Measurements from ENCODE around the gene ERAS.
"Not testable (repeated sequence)": the region's sequence is repeated elsewhere in the genome, so short reads cannot be mapped to it uniquely, and the experiment has no call there.

DNA sequence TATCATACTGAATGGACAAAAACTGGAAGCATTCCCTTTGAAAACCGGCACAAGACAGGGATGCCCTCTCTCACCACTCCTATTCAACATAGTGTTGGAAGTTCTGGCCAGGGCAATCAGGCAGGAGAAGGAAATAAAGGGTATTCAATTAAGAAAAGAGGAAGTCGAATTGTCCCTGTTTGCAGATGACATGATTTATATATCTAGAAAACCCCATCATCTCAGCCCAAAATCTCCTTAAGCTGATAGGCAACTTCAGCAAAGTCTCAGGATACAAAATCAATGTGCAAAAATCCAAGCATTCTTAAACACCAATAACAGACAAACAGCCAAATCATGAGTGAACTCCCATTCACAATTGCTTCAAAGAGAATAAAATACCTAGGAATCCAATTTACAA is 45.7 kb downstream of the ERAS start:
- TF ChIP-seq POLR2AphosphoS5 (IDR thresholded peaks at IDR 0.05; ENCODE audit: low read depth, low read length); EZH2phosphoT487 (IDR thresholded peaks at IDR 0.05; ENCODE audit: borderline replicate concordance, low read depth); RAD21 (IDR thresholded peaks at IDR 0.05; ENCODE audit: low read length); EP300 (IDR thresholded peaks at IDR 0.05; ENCODE audit: borderline replicate concordance in 1 of 2, low read depth in 1 of 2, low read length in 1 of 2): not testable (repeated sequence)
- TF ChIP-seq, protein P1, sequence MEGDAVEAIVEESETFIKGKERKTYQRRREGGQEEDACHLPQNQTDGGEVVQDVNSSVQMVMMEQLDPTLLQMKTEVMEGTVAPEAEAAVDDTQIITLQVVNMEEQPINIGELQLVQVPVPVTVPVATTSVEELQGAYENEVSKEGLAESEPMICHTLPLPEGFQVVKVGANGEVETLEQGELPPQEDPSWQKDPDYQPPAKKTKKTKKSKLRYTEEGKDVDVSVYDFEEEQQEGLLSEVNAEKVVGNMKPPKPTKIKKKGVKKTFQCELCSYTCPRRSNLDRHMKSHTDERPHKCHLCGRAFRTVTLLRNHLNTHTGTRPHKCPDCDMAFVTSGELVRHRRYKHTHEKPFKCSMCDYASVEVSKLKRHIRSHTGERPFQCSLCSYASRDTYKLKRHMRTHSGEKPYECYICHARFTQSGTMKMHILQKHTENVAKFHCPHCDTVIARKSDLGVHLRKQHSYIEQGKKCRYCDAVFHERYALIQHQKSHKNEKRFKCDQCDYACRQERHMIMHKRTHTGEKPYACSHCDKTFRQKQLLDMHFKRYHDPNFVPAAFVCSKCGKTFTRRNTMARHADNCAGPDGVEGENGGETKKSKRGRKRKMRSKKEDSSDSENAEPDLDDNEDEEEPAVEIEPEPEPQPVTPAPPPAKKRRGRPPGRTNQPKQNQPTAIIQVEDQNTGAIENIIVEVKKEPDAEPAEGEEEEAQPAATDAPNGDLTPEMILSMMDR (IDR thresholded peaks at IDR 0.05) = not testable (repeated sequence)
- TF ChIP-seq, protein P2, sequence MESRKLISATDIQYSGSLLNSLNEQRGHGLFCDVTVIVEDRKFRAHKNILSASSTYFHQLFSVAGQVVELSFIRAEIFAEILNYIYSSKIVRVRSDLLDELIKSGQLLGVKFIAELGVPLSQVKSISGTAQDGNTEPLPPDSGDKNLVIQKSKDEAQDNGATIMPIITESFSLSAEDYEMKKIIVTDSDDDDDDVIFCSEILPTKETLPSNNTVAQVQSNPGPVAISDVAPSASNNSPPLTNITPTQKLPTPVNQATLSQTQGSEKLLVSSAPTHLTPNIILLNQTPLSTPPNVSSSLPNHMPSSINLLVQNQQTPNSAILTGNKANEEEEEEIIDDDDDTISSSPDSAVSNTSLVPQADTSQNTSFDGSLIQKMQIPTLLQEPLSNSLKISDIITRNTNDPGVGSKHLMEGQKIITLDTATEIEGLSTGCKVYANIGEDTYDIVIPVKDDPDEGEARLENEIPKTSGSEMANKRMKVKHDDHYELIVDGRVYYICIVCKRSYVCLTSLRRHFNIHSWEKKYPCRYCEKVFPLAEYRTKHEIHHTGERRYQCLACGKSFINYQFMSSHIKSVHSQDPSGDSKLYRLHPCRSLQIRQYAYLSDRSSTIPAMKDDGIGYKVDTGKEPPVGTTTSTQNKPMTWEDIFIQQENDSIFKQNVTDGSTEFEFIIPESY (IDR thresholded peaks at IDR 0.05; ENCODE audit: borderline replicate concordance, low read depth) = not testable (repeated sequence)
